Left renal pelvis (tissue), 4 donors: Measurements from ENCODE around the gene CEBPE. TPM values are rescaled to one million over a fixed set of nuclear protein-coding genes. Genes with fewer than 3 reads are reported as not detected.
A peak's percentile ranks its signal among the peaks of the same experiment; 100 is the strongest.

Experiments
- DNase-seq, 4 donors: peaks; one replicate each; pipeline ENCODE4 v3.0.0-alpha.2; 2013; ENCODE audit warnings: low read depth in 4 of 4, low spot score in 3 of 4
- polyA plus RNA-seq, 4 donors: library from polyadenylated mRNA; unstranded; fragments of 120-200 nt; gene quantifications; one replicate each; pipeline ENCODE4 v1.2.1, GENCODE V29; 2013; ENCODE audit not compliant: insufficient read length in 4 of 4

Gene CEBPE
- polyA plus RNA-seq, 4 donors: 0.16 to 0.50 (median 0.23) TPM; not detected in 1

DNA sequence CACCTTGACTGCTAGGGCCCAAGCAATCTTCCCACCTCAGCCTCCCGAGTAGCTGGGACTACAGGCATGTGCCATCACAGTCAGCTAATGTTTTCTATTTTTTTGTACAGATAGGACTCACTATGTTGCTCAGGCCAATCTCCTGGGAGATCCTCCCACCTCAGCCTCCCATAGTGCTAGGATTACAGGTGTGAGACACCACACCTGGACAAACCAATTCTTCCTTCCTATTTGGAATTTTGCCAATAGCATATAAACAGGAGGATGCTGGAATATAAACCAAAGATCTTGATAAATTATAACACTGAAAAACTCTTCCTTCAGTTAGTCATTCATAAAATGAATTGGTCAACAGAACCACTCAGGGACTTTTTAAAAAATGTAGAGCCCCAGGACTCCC, 32.5 kb downstream of the CEBPE start:
- no peak for DNase-seq

DNA sequence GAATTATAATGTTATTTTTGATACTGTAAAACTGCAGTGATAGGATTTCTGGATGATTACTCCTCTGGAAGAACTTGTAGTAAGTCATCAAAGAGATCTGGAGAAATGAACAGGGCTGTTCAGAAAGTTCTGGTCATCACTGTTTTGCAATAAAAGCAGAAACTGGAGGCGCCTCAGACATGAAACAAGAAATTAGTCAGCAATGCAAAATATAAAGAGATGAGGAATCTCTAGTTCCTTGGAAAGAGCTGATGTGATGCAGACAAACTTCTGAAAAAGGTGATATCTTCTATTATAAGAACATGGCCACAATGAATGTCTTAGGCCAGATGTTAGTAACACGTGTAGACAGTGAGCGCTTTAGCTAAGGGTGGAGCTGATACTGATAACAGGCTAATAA, 33.6 kb downstream of the CEBPE start:
- no peak for DNase-seq

DNA sequence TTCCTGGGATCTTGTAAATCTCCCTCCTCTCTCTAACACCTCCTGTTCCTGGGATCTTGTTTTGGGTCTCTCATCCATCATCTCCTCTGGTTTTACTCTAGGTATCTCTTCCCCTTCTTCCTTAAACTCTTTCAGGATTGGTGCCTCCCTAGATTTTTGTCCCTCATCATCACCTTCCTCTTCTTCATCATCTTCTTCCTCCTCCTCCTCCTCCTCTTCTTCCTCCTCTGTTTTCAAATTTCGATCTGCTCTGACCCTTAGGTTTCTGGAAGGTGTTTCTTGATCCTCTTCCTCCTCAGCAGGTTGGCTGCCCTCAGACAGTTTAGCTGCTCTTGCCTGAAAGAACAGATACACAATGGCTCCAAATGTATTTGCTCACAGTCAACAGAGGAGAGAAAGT, 38.6 kb downstream of the CEBPE start:
- DNase-seq: no peak

DNA sequence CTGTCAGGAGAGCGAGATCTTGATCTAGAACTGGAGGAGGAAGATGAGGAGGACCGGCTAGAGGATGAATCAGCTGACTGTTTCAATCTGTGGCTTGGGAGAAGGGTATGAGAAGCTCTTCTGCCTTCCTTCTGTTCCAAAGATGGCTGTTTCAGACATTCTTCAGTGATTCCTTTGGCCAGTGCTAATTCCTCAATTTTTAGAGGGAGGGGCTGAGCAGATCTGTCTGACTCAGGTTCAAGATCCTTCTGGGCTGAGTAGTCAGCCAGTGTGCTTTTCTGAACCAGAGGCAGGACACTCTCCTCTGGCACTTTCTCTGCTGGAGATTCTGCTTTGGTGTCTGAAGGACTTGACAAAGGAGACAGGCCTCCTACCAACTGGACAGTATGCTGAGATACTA, 39.3 kb downstream of the CEBPE start:
- DNase-seq: no peak

DNA sequence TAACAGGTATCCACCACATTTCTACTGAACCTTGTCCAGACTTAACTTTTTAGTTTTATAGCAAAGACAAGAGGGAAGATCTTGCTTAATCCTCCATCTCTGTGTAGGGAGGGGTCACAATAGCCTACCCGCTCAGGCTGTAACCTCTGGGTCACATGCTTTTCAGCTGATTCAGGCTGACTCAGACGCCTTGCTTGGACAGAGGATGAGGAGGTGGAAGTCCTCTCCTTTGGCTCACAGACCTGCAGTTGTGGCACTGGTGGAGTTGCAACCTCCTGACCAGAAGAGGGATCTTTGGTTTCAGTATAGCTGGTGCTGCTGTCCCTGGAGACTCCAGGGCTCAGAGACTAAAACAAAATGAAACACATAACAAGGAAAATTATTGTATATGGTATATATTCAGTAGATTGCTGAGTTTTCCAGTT, 40.4 kb downstream of the CEBPE start:
- no peak for DNase-seq

DNA sequence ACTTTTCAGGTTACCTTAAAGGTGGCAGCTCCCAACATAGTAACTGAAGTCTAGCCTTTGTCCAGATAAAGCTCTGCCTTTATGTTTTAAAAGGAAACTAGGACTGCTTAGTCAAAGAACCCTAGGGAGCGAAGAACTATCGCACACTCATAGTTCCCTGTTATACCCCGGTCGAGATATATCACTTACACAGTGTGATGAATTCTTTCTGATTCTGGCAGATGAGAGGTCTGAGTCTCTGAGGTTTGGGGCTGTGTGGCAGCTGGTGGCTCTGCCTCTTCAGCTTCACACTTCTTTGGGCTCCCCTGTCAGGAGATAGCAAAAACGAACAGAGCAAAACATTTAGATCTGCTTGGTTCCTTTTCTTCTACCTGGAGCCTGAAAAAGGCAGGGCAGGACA, 41.1 kb downstream of the CEBPE start:
- no peak for DNase-seq

- no peak for DNase-seq
Measured at GRCh38 chr14:23076785-23077408, 42.2 kb downstream of the CEBPE start.

- DNase-seq: no peak
Measured at GRCh38 chr14:23074906-23075305, 44.1 kb downstream of the CEBPE start.

- DNase-seq: no peak
Measured at GRCh38 chr14:23071921-23072539, 47.0 kb downstream of the CEBPE start.

GRCh38 chr14:23071244-23071920, 47.7 kb downstream of the CEBPE start:
- peak in 3 of 4 donors; percentile 71 to 89 (median 77) for DNase-seq

- DNase-seq: no peak
Measured at GRCh38 chr14:23070262-23071129, 48.6 kb downstream of the CEBPE start.

DNA sequence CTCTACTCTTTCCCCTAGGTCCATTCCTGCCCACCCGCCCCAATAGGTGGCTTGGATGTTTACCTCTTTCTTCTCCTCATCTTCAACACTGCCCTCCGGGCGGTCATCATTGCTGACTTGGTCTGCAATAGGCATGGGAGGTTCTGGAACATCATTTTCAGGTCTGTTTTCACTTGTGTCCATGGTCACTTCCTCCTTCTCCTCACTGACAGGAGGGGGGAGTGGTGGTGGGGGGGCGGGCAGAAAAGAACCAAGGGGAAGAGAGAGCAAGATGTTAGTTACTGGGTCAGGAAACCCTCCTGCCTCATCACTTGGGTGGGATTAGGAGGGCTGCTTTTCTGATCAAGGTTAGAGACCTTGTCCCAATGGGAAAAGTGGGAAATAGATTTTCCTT, 49.6 kb downstream of the CEBPE start:
- no peak for DNase-seq

- peak in 3 of 4 donors; percentile 82 to 88 (median 84) for DNase-seq
Measured at GRCh38 chr14:23068789-23069412, 50.2 kb downstream of the CEBPE start.

- DNase-seq: no peak
Measured at GRCh38 chr14:23067847-23068788, 50.9 kb downstream of the CEBPE start.

Other genes with a start within 250 kb of the CEBPE start
- gene LRP10, start 247.5 kb downstream of the CEBPE start, polyA plus RNA-seq: 10 to 100 TPM; 69.4 to 93.8 (median 78.1) TPM
- 1 to 10 TPM in 3 of 4 donors, under 1 TPM in 1; 0.87 to 2.0 (median 1.3) TPM for gene REM2, start 236.0 kb downstream of the CEBPE start, polyA plus RNA-seq
- 100 to 1,000 TPM; 103 to 137 (median 122) TPM for gene RBM23, start 200.1 kb downstream of the CEBPE start, polyA plus RNA-seq
- 100 to 1,000 TPM in 3 of 4 donors, 10 to 100 TPM in 1; 89.7 to 154 (median 139) TPM for gene PRMT5, start 189.9 kb downstream of the CEBPE start, polyA plus RNA-seq
- gene HAUS4, start 162.2 kb downstream of the CEBPE start, polyA plus RNA-seq: 10 to 100 TPM; 39.7 to 68.1 (median 58.2) TPM
- gene AJUBA, start 136.7 kb downstream of the CEBPE start, polyA plus RNA-seq: 10 to 100 TPM; 47.7 to 100.0 (median 80.2) TPM
- gene C14orf93, start 109.1 kb downstream of the CEBPE start, polyA plus RNA-seq: 10 to 100 TPM; 13.7 to 26.8 (median 19.1) TPM
- gene PSMB5, start 84.4 kb downstream of the CEBPE start, polyA plus RNA-seq: 100 to 1,000 TPM; 183 to 222 (median 205) TPM
- gene PSMB11, start 77.0 kb downstream of the CEBPE start, polyA plus RNA-seq: not detected
- gene CDH24, start 61.7 kb downstream of the CEBPE start, polyA plus RNA-seq: 10 to 100 TPM; 17.9 to 44.0 (median 29.7) TPM
- gene ACIN1, start 24.1 kb downstream of the CEBPE start, polyA plus RNA-seq: 100 to 1,000 TPM; 214 to 342 (median 239) TPM
- 10 to 100 TPM; 67.2 to 84.4 (median 75.6) TPM for gene C14orf119, start 23.8 kb downstream of the CEBPE start, polyA plus RNA-seq
- under 1 TPM in 2 of 4 donors, not detected in 2; 0.05 to 0.11 TPM for gene CIROP, start 14.3 kb downstream of the CEBPE start, polyA plus RNA-seq
- 100 to 1,000 TPM in 1 of 4 donors, 10 to 100 TPM in 3; 16.8 to 100 (median 89.4) TPM for gene SLC7A8, start 64.4 kb upstream of the CEBPE start, polyA plus RNA-seq
- 1 to 10 TPM in 3 of 4 donors, under 1 TPM in 1; 0.22 to 1.8 (median 1.5) TPM for gene RNF212B, start 118.7 kb upstream of the CEBPE start, polyA plus RNA-seq
- 10 to 100 TPM; 11.2 to 28.1 (median 24.8) TPM for gene HOMEZ, start 166.9 kb upstream of the CEBPE start, polyA plus RNA-seq
- gene PPP1R3E, start 183.6 kb upstream of the CEBPE start, polyA plus RNA-seq: 10 to 100 TPM; 17.4 to 31.5 (median 25.0) TPM
- gene BCL2L2, start 187.6 kb upstream of the CEBPE start, polyA plus RNA-seq: 10 to 100 TPM; 34.8 to 44.0 (median 39.3) TPM
- gene PABPN1, start 202.2 kb upstream of the CEBPE start, polyA plus RNA-seq: 100 to 1,000 TPM; 157 to 374 (median 252) TPM
- gene SLC22A17, start 233.6 kb upstream of the CEBPE start, polyA plus RNA-seq: 10 to 100 TPM; 56.2 to 72.7 (median 58.1) TPM
- 10 to 100 TPM; 35.4 to 66.8 (median 46.1) TPM for gene EFS, start 245.9 kb upstream of the CEBPE start, polyA plus RNA-seq